GM12878 (cell line): Measurements from ENCODE around the gene UBE2E2. TPM values are rescaled to one million over a fixed set of nuclear protein-coding genes. Genes with fewer than 3 reads are reported as not detected.

Experiments used
- ATAC-seq: fragments of 200-7000 bp; cut with Tn5 transposase; 3 replicates; pipeline ENCODE4 v1.9.1; 2020; ENCODE audit warnings: mild to moderate bottlenecking, moderate library complexity
- BruUV-seq: library from RNA; stranded (reverse); fragments of 400-500 nt; replicated peaks from 2 replicates; lab custom pipeline; 2021; lab: Mats Ljungman, UMichigan
- CTCF ChIA-PET: fragments of 300-600 bp; sonication (Branson Sonifier 250); formaldehyde crosslinking; extraction: SDS; loops from one replicate; lab custom pipeline; 2021; ENCODE audit warnings: inconsistent platforms; lab: Yijun Ruan, JAX
- POLR2A ChIA-PET: fragments of 350-600 bp; formaldehyde crosslinking; extraction: SDS; loops from one replicate; lab custom pipeline; 2021; ENCODE audit warnings: inconsistent platforms; lab: Charles Lee
- RAD21 ChIA-PET: fragments of 300-600 bp; sonication (Branson Sonifier 250); formaldehyde crosslinking; loops from one replicate; lab custom pipeline; 2023; ENCODE audit warnings: antibody characterized with exemption; ENCODE audit not compliant: unreplicated experiment; lab: Charles Lee
- SMC1A ChIA-PET: fragments of 300-600 bp; sonication (Branson Sonifier 250); formaldehyde crosslinking; loops from one replicate; lab custom pipeline; 2023; ENCODE audit not compliant: unreplicated experiment, uncharacterized antibody; lab: Charles Lee
- DNase-seq: peaks from one replicate; pipeline ENCODE4 v3.0.0-alpha.2; 2011; ENCODE audit warnings: low read depth, low spot score
- FAIRE-seq: peaks from 3 replicates; lab custom pipeline; 2011; peaks lifted over from hg19 to GRCh38; lab: Jason Lieb, UNC
- H2AFZ ChIP-seq: 2 replicates; pipeline ENCODE4 v1.6.0; 2011; ENCODE audit warnings: low read depth, low read length, control low read depth; ENCODE audit not compliant: control insufficient read depth
- H3K27ac ChIP-seq: 2 replicates; pipeline ENCODE4 v1.5.1; 2011; ENCODE audit warnings: control low read depth; ENCODE audit not compliant: control insufficient read depth, insufficient read depth
- H3K27me3 ChIP-seq, 2 experiments: replicated peaks in 1 of 2; 2 replicates each; pipeline versions ENCODE4 v1.6.0 to v1.6.1; 2011; ENCODE audit warnings: low read length in 1 of 2; ENCODE audit not compliant: control insufficient read depth in 2 of 2, insufficient read depth in 2 of 2
- H3K36me3 ChIP-seq, 2 experiments: 2 replicates each; pipeline ENCODE4 v1.5.1; 2011; ENCODE audit warnings: low read length in 1 of 2; ENCODE audit not compliant: control insufficient read depth in 2 of 2, insufficient read depth in 2 of 2
- H3K4me1 ChIP-seq: 2 replicates; pipeline ENCODE4 v1.6.1; 2011; ENCODE audit warnings: mild to moderate bottlenecking, low read length, moderate library complexity, mixed read lengths; ENCODE audit not compliant: control insufficient read depth, insufficient read depth
- H3K4me2 ChIP-seq: 2 replicates; pipeline ENCODE4 v1.6.0; 2011; ENCODE audit warnings: control low read depth; ENCODE audit not compliant: control insufficient read depth, insufficient read depth
- H3K4me3 ChIP-seq: fragments of 200-600 bp; sonication (generic); 2 replicates; pipeline ENCODE4 v1.5.1; 2016
- H3K79me2 ChIP-seq: 2 replicates; pipeline ENCODE4 v1.6.0; 2011; ENCODE audit warnings: low read length; ENCODE audit not compliant: control insufficient read depth, insufficient read depth
- H3K9ac ChIP-seq: 2 replicates; pipeline ENCODE4 v1.8.0; 2011; ENCODE audit warnings: low read length, control low read depth, mixed read lengths; ENCODE audit not compliant: control insufficient read depth, insufficient read depth
- H3K9me3 ChIP-seq: replicated peaks from 3 replicates; pipeline ENCODE4 v1.5.1; 2011; ENCODE audit warnings: mild to moderate bottlenecking, low read length; ENCODE audit not compliant: control insufficient read depth, insufficient read depth
- H4K20me1 ChIP-seq: 2 replicates; pipeline ENCODE4 v1.6.0; 2011; ENCODE audit not compliant: control insufficient read depth, insufficient read depth
- BCL11A ChIP-seq: IDR thresholded peaks from 2 replicates; pipeline ENCODE4 v1.6.1; 2011; ENCODE audit warnings: low read depth, low read length
- BCL3 ChIP-seq: IDR thresholded peaks from 2 replicates; pipeline ENCODE4 v1.6.1; 2011; ENCODE audit warnings: borderline replicate concordance, low read depth, mild to moderate bottlenecking, moderate library complexity, low read length; ENCODE audit not compliant: insufficient read depth, poor library complexity, severe bottlenecking
- CBX5 ChIP-seq: sonication (generic); IDR thresholded peaks from 2 replicates; pipeline ENCODE4 v1.6.1; 2016; ENCODE audit warnings: low read depth, moderate library complexity, mild to moderate bottlenecking, inconsistent platforms
- CHD1 ChIP-seq: IDR thresholded peaks from 2 replicates; pipeline ENCODE4 v1.6.1; 2012; ENCODE audit warnings: low read depth, low read length, improper control_type of control experiment
- IRF5 ChIP-seq: fragments of 450-650 bp; IDR thresholded peaks from 2 replicates; pipeline ENCODE4 v1.6.1; 2017; ENCODE audit warnings: borderline replicate concordance
- LARP7 ChIP-seq: fragments of 450-650 bp; IDR thresholded peaks from 2 replicates; pipeline ENCODE4 v1.6.1; 2017; ENCODE audit warnings: mild to moderate bottlenecking
- MEF2A ChIP-seq: IDR thresholded peaks from 2 replicates; pipeline ENCODE4 v1.6.1; 2011; ENCODE audit warnings: low read depth, mild to moderate bottlenecking, low read length, moderate library complexity; ENCODE audit not compliant: insufficient read depth
- NR2F1 ChIP-seq: fragments of 450-650 bp; conservative IDR thresholded peaks from 2 replicates; pipeline ENCODE4 v1.6.1; 2017; ENCODE audit warnings: mild to moderate bottlenecking
- SKIL ChIP-seq: fragments of 450-650 bp; IDR thresholded peaks from 2 replicates; pipeline ENCODE4 v1.6.1; 2017; ENCODE audit warnings: mild to moderate bottlenecking, low read depth, inconsistent platforms; ENCODE audit not compliant: poor library complexity, severe bottlenecking
- ZBTB11 ChIP-seq: fragments of 450-650 bp; formaldehyde crosslinking; IDR thresholded peaks from 2 replicates; pipeline ENCODE4 v1.5.0; 2022; ENCODE audit warnings: mild to moderate bottlenecking, missing genetic modification characterization
- WGBS: methylation state at CpG from one replicate; pipeline ENCODE4 v1.1.6; 2016; ENCODE audit warnings: low lambda C conversion rate; ENCODE audit not compliant: insufficient replicate concordance, insufficient coverage; ENCODE audit errors: missing lambda C conversion rate; 5-methylcytosine and 5-hydroxymethylcytosine counted together
- in situ Hi-C: fragments of 300-500 bp; cut with MboI; formaldehyde crosslinking; loops from 9 replicates; pipeline ENCODE4 v1.14.3; 2018; ENCODE audit warnings: mixed read lengths
- intact Hi-C: fragments of 100-400 bp; cut with micrococcal nuclease; formaldehyde crosslinking; loops from one replicate; pipeline ENCODE4 v1.14.2; 2022; ENCODE audit not compliant: unreplicated experiment
- polyA plus RNA-seq, 11 experiments: library from polyadenylated mRNA; depleted of rRNA in 4 of 11; unstranded in 6 of 11; stranded (reverse) in 5 of 11; fragments of >200 nt; fragmentation: Nextera tagmentation in 4 of 11; fragmentation: Illumina TruSeq in 1 of 11; extraction: Ambion mirVana in 4 of 11; extraction: Trizol in 1 of 11; gene quantifications; 1 replicate in 1 of 11; 2 replicates in 10 of 11; pipeline versions ENCODE4 v1.2.1 to v1.2.3, GENCODE V29; 2011 to 2016; ENCODE audit warnings: inconsistent platforms in 2 of 11, missing spikeins in 2 of 11, low read depth in 1 of 11
- total RNA-seq, 4 experiments: library from RNA; depleted of rRNA in 3 of 4; stranded (reverse); fragments of >200 nt in 3 of 4; fragmentation: Illumina TruSeq in 1 of 4; extraction: Trizol in 1 of 4; gene quantifications; 2 replicates each; pipeline versions ENCODE4 v1.2.1 to v1.2.3, GENCODE V29; 2013 to 2021

UBE2E2 gene
- total and polyA plus RNA-seq, 10 of the 15 experiments (the other 5 are each of a cell fraction or from before 2014, with no cell fraction given): 8.7 to 71.0 (median 36.4) TPM

- TF ChIP-seq IRF5 (no peak), BCL3 (no peak), LARP7 (no peak), MEF2A (no peak), CBX5 (no peak), BCL11A (no peak)
These were observed 298.2 kb downstream of the UBE2E2 start (continued) for GRCh38 chr3:23501201-23501802.

- 98% methylated on average over 5 of the region's 5 CpGs for WGBS
- intact Hi-C loops: no loop called here
- H3K9ac ChIP-seq: no peak overlapping the region
- no peak overlapping the region for H3K27ac ChIP-seq
- peaks cover 0 to 5% of the 10 kb centered on the region in 2 experiments; a peak in 1 of 4 replicates for H3K36me3 ChIP-seq
- ChIA-PET RAD21 (no interaction called here), CTCF (interaction anchor here (0.5 kb wide), 1 partner anchor 278 kb away, joined by 3 read pairs; no protein-coding TSS in a partner anchor), SMC1A (interaction anchor here (0.7 to 1.6 kb wide), 3 partner anchors 81 to 302 kb away, joined by 3 read pairs; no protein-coding TSS in a partner anchor), POLR2A (no interaction called here)
- ATAC-seq (no peak), DNase-seq (no peak), FAIRE-seq (no peak)
- no peaks in the 10 kb centered on the region for H3K27me3 ChIP-seq
- no peak overlapping the region for H3K4me2 ChIP-seq
- no peaks in the 10 kb centered on the region for H4K20me1 ChIP-seq
- H3K4me3 ChIP-seq: no peak overlapping the region
- in situ Hi-C loops: no loop called here
- no TSS peak for BruUV-seq
- no peak overlapping the region for H2AFZ ChIP-seq
- no peaks in the 10 kb centered on the region for H3K4me1 ChIP-seq
- H3K9me3 ChIP-seq: no peaks in the 10 kb centered on the region; the same call in 2 of the 3 replicates
- H3K79me2 ChIP-seq: no peaks in the 10 kb centered on the region
- TF ChIP-seq SKIL (no peak), ZBTB11 (CRISPR knock-in tag) (no peak), NR2F1 (no peak), BCL3 (no peak), CHD1 (no peak)
These were observed 305.3 kb downstream of the UBE2E2 start for GRCh38 chr3:23508464-23508863.
